OCI-LY7 (cell line): Measurements from ENCODE around the gene PHF14. TPM values are rescaled to one million over a fixed set of nuclear protein-coding genes. Genes with fewer than 3 reads are reported as not detected.

ENCODE experiments used
- BruUV-seq: library from RNA; stranded (reverse); fragments of 400-500 nt; replicated peaks from 2 replicates; lab custom pipeline; 2021; lab: Mats Ljungman, UMichigan
- CTCF ChIA-PET: fragments of 300-600 bp; sonication (Branson Sonifier 250); formaldehyde crosslinking; loops from one replicate; lab custom pipeline; 2022; ENCODE audit warnings: antibody characterized with exemption; ENCODE audit not compliant: unreplicated experiment; lab: Charles Lee
- POLR2A ChIA-PET: fragments of 300-600 bp; sonication (Branson Sonifier 250); formaldehyde crosslinking; loops from one replicate; lab custom pipeline; 2022; ENCODE audit warnings: antibody characterized with exemption; lab: Charles Lee
- DNase-seq: peaks from one replicate; pipeline ENCODE4 v3.0.0-alpha.2; 2015; ENCODE audit warnings: low spot score
- H2AFZ ChIP-seq: fragments of 200-600 bp; sonication (generic), shearing (Covaris generic); 2 replicates; pipeline ENCODE4 v1.6.1; 2014; ENCODE audit warnings: mild to moderate bottlenecking, antibody characterized with exemption, low read length, moderate library complexity
- H3K27ac ChIP-seq: fragments of 200-600 bp; sonication (generic); 2 replicates; pipeline ENCODE4 v1.5.1; 2014; ENCODE audit warnings: mixed run types, low read depth, mild to moderate bottlenecking, moderate library complexity, low read length, inconsistent platforms; ENCODE audit not compliant: poor library complexity, severe bottlenecking
- H3K36me3 ChIP-seq: fragments of 200-600 bp; sonication (generic); 2 replicates; pipeline ENCODE4 v1.6.1; 2014; ENCODE audit warnings: mild to moderate bottlenecking, antibody characterized with exemption, low read length, moderate library complexity, mixed read lengths; ENCODE audit not compliant: insufficient read depth
- H3K4me1 ChIP-seq: fragments of 200-600 bp; sonication (generic); 2 replicates; pipeline ENCODE4 v1.5.1; 2014; ENCODE audit warnings: mild to moderate bottlenecking, low read length; ENCODE audit not compliant: insufficient read depth, poor library complexity, severe bottlenecking
- H3K4me2 ChIP-seq: fragments of 200-600 bp; sonication (generic); 2 replicates; pipeline ENCODE4 v1.6.1; 2014; ENCODE audit warnings: mild to moderate bottlenecking, low read length
- H3K4me3 ChIP-seq: fragments of 200-600 bp; sonication (generic); 2 replicates; pipeline ENCODE4 v1.5.1; 2014; ENCODE audit warnings: mild to moderate bottlenecking, low read depth, low read length; ENCODE audit not compliant: poor library complexity, severe bottlenecking
- H3K79me2 ChIP-seq: fragments of 200-600 bp; sonication (generic); 2 replicates; pipeline ENCODE4 v1.6.1; 2016; ENCODE audit warnings: low read depth, mild to moderate bottlenecking, low read length, moderate library complexity, mixed read lengths; ENCODE audit not compliant: insufficient read depth
- H3K9me2 ChIP-seq: fragments of 200-600 bp; sonication (generic); 2 replicates; pipeline ENCODE4 v1.6.1; 2016; ENCODE audit warnings: mild to moderate bottlenecking, low read length, mixed read lengths; ENCODE audit not compliant: insufficient read depth
- H3K9me3 ChIP-seq: fragments of 200-600 bp; sonication (generic); 2 replicates; pipeline ENCODE4 v1.6.1; 2014; ENCODE audit warnings: mild to moderate bottlenecking, mixed run types, low read length, mixed read lengths
- H4K20me1 ChIP-seq: fragments of 200-600 bp; sonication (generic); 2 replicates; pipeline ENCODE4 v1.6.1; 2014; ENCODE audit warnings: mild to moderate bottlenecking, antibody characterized with exemption, low read length, moderate library complexity, mixed read lengths; ENCODE audit not compliant: insufficient read depth
- CTCF ChIP-seq: fragments of 200-600 bp; sonication (generic); conservative IDR thresholded peaks from 2 replicates; pipeline ENCODE4 v1.5.1; 2014; ENCODE audit warnings: mild to moderate bottlenecking, antibody characterized with exemption, low read length, moderate library complexity, mixed read lengths
- EZH2phosphoT487 ChIP-seq: fragments of 200-600 bp; sonication (generic); IDR thresholded peaks from 2 replicates; pipeline ENCODE4 v1.6.1; 2018; ENCODE audit warnings: low read depth, borderline replicate concordance, mild to moderate bottlenecking, mixed run types, antibody characterized with exemption, low read length, moderate library complexity, mixed read lengths
- intact Hi-C: fragments of 100-400 bp; cut with micrococcal nuclease; formaldehyde crosslinking; loops from one replicate; pipeline ENCODE4 v1.10.0; 2022; ENCODE audit not compliant: unreplicated experiment
- total RNA-seq, 2 experiments: library from RNA; depleted of rRNA in 1 of 2; stranded (reverse); fragments of >200 nt in 1 of 2; shearing (Covaris generic) in 1 of 2; gene quantifications; 2 replicates each; pipeline ENCODE4 v1.2.3, GENCODE V29; 2014 to 2022

PHF14 gene
- total RNA-seq, 2 experiments from 2014 or later, result 39.9 to 55.5 TPM

GRCh38 chr7:11176985-11177555 lies 203.4 kb downstream of the PHF14 start:
- DNase-seq, result no peak
- CTCF ChIA-PET, result no interaction called here
- POLR2A ChIA-PET, result interaction anchor here (0.9 to 1.5 kb wide), 2 partner anchors 10 kb away, joined by 3 to 5 read pairs; no protein-coding TSS in a partner anchor
- no peak overlapping the region for H2AFZ ChIP-seq
- H4K20me1 ChIP-seq, result no peaks in the 10 kb centered on the region; the same call in 1 of the 2 replicates
- no TSS peak for BruUV-seq
- TF ChIP-seq EZH2phosphoT487 (no peak), CTCF (no peak)
- no peaks in the 10 kb centered on the region for H3K9me2 ChIP-seq
- H3K9me3 ChIP-seq, result no peaks in the 10 kb centered on the region
- no peaks in the 10 kb centered on the region for H3K36me3 ChIP-seq
- no peaks in the 10 kb centered on the region for H3K4me1 ChIP-seq
- intact Hi-C loops, result no loop called here
- no peak overlapping the region for H3K4me2 ChIP-seq
- no peak overlapping the region for H3K27ac ChIP-seq
- no peak overlapping the region for H3K4me3 ChIP-seq
- no peaks in the 10 kb centered on the region for H3K79me2 ChIP-seq

GRCh38 chr7:11177793-11178192 lies 204.1 kb downstream of the PHF14 start:
- no TSS peak for BruUV-seq
- ChIA-PET CTCF (no interaction called here), POLR2A (no interaction called here)
- TF ChIP-seq CTCF (no peak), EZH2phosphoT487 (no peak)
- H2AFZ ChIP-seq, result no peak overlapping the region
- H4K20me1 ChIP-seq, result no peaks in the 10 kb centered on the region; the same call in 1 of the 2 replicates
- intact Hi-C loops, result no loop called here
- H3K4me1 ChIP-seq, result no peaks in the 10 kb centered on the region
- no peak overlapping the region for H3K4me3 ChIP-seq
- no peaks in the 10 kb centered on the region for H3K9me2 ChIP-seq
- H3K9me3 ChIP-seq, result no peaks in the 10 kb centered on the region
- no peaks in the 10 kb centered on the region for H3K79me2 ChIP-seq
- DNase-seq, result no peak
- H3K27ac ChIP-seq, result no peak overlapping the region
- H3K36me3 ChIP-seq, result no peaks in the 10 kb centered on the region
- no peak overlapping the region for H3K4me2 ChIP-seq

GRCh38 chr7:11181590-11181989 lies 207.9 kb downstream of the PHF14 start:
- no peaks in the 10 kb centered on the region for H3K36me3 ChIP-seq
- H4K20me1 ChIP-seq, result no peaks in the 10 kb centered on the region
- H2AFZ ChIP-seq, result no peak overlapping the region
- intact Hi-C loops, result no loop called here
- no peaks in the 10 kb centered on the region for H3K9me2 ChIP-seq
- no peaks in the 10 kb centered on the region for H3K9me3 ChIP-seq
- no peak overlapping the region for H3K4me2 ChIP-seq
- ChIA-PET POLR2A (interaction anchor here (0.5 kb wide), 1 partner anchor 1850 kb away, joined by 4 read pairs; no protein-coding TSS in a partner anchor), CTCF (interaction anchor here (0.9 kb wide), 1 partner anchor 10 kb away, joined by 3 read pairs; no protein-coding TSS in a partner anchor)
- no peak for DNase-seq
- H3K4me3 ChIP-seq, result no peak overlapping the region
- H3K4me1 ChIP-seq, result no peaks in the 10 kb centered on the region
- H3K79me2 ChIP-seq, result no peaks in the 10 kb centered on the region
- BruUV-seq, result no TSS peak
- TF ChIP-seq CTCF, result no peak
- no peak for TF ChIP-seq EZH2phosphoT487
- no peak overlapping the region for H3K27ac ChIP-seq
